GM20431 (cell line): ENCODE results near the gene SLC16A3.
"Not testable (repeated sequence)": the region's sequence is repeated elsewhere in the genome, so short reads cannot be mapped to it uniquely, and the experiment has no call there.

Experiments used
- in situ Hi-C: fragments of 300-500 bp; cut with MseI, MboI; formaldehyde crosslinking; loops from one replicate; pipeline ENCODE4 v1.15.0; 2020; ENCODE audit warnings: low sequenced_read_pairs; ENCODE audit not compliant: unreplicated experiment

The SLC16A3 gene

GRCh38 chr17:82202981-82203380, 25.9 kb upstream of the SLC16A3 start:
- in situ Hi-C loops, result no loop called here

GRCh38 chr17:82203920-82204319, 24.9 kb upstream of the SLC16A3 start:
- in situ Hi-C loops, result no loop called here

GRCh38 chr17:82204831-82205719, 23.8 kb upstream of the SLC16A3 start:
- in situ Hi-C loops, result no loop called here

- in situ Hi-C loops, result no loop called here
These were observed 22.9 kb upstream of the SLC16A3 start for GRCh38 chr17:82205720-82206508.

GRCh38 chr17:82210655-82211054, 18.2 kb upstream of the SLC16A3 start:
- in situ Hi-C loops, result not testable (repeated sequence)

GRCh38 chr17:82212331-82213250, 16.3 kb upstream of the SLC16A3 start, which contains the start of gene CCDC57:
TSS of gene CCDC57 (minus strand) at chr17:82212842. CDS start at chr17:82201944, 10,898 bp downstream.
- in situ Hi-C loops, result no loop called here

GRCh38 chr17:82213251-82214011, 15.4 kb upstream of the SLC16A3 start:
- in situ Hi-C loops, result no loop called here

GRCh38 chr17:82214012-82214628, 14.7 kb upstream of the SLC16A3 start:
- in situ Hi-C loops, result no loop called here

- in situ Hi-C loops, result no loop called here
These were observed 13.5 kb upstream of the SLC16A3 start for GRCh38 chr17:82215095-82215971.

- in situ Hi-C loops, result no loop called here
These were observed 12.9 kb upstream of the SLC16A3 start for GRCh38 chr17:82215972-82216300.

- in situ Hi-C loops, result no loop called here
These were observed 12.3 kb upstream of the SLC16A3 start for GRCh38 chr17:82216301-82217119.

GRCh38 chr17:82217120-82217529, 11.7 kb upstream of the SLC16A3 start:
- in situ Hi-C loops, result no loop called here

- in situ Hi-C loops, result no loop called here
These were observed 11.2 kb upstream of the SLC16A3 start for GRCh38 chr17:82217530-82218204.

- in situ Hi-C loops, result no loop called here
These were observed 10.3 kb upstream of the SLC16A3 start for GRCh38 chr17:82218349-82219075.

GRCh38 chr17:82219083-82219482, 9.8 kb upstream of the SLC16A3 start:
- in situ Hi-C loops, result no loop called here
